Fibroblast of villous mesenchyme (primary cell): ENCODE results near the gene SLC16A6. TPM values are rescaled to one million over a fixed set of nuclear protein-coding genes. Genes with fewer than 3 reads are reported as not detected.
"Not testable (repeated sequence)": the region's sequence is repeated elsewhere in the genome, so short reads cannot be mapped to it uniquely, and the experiment has no call there.

Experiments
- DNase-seq: peaks from one replicate; pipeline ENCODE4 v3.0.0-alpha.2; 2010; ENCODE audit warnings: low read depth
- H3K4me3 ChIP-seq: 2 replicates; pipeline ENCODE4 v1.5.1; 2011; ENCODE audit warnings: low read depth, mild to moderate bottlenecking, low read length
- CTCF ChIP-seq: IDR thresholded peaks from 2 replicates; pipeline ENCODE4 v1.5.1; 2012; ENCODE audit warnings: low read depth, mild to moderate bottlenecking, low read length; ENCODE audit not compliant: insufficient read depth
- total RNA-seq: library from RNA; depleted of rRNA; stranded (reverse); fragments of >200 nt; gene quantifications from 2 replicates; pipeline ENCODE4 v1.2.3, GENCODE V29; 2012

Gene SLC16A6
- total RNA-seq, 1 donor = 2.2 TPM

GRCh38 chr17:68247445-68248198 lies 43.3 kb downstream of the SLC16A6 start, which contains the start of gene AMZ2:
AMZ2 (plus strand) TSS chr17:68248043; CDS start chr17:68250188, 2,145 bp downstream.
- H3K4me3 ChIP-seq = peak within 1 kb of the TSS; percentile 81
- peak; percentile 94 for DNase-seq
- no peak for TF ChIP-seq CTCF

GRCh38 chr17:68246271-68247028 lies 44.5 kb downstream of the SLC16A6 start:
- no peak for TF ChIP-seq CTCF
- no peak for DNase-seq
- H3K4me3 ChIP-seq = no peak overlapping the region

GRCh38 chr17:68239632-68240366 lies 51.1 kb downstream of the SLC16A6 start:
- TF ChIP-seq CTCF = no peak
- DNase-seq = no peak
- H3K4me3 ChIP-seq = no peak overlapping the region

- TF ChIP-seq CTCF = no peak
- DNase-seq = no peak
- no peak overlapping the region for H3K4me3 ChIP-seq
Measured at GRCh38 chr17:68238871-68239253, 52.1 kb downstream of the SLC16A6 start.

GRCh38 chr17:68238164-68238870 lies 52.6 kb downstream of the SLC16A6 start:
- TF ChIP-seq CTCF = no peak
- H3K4me3 ChIP-seq = no peak overlapping the region
- DNase-seq = peak; percentile 73

- not testable (repeated sequence) for H3K4me3 ChIP-seq, DNase-seq
Measured at GRCh38 chr17:68237369-68238163, 53.4 kb downstream of the SLC16A6 start.

- DNase-seq, H3K4me3 ChIP-seq: not testable (repeated sequence)
Measured at GRCh38 chr17:68235336-68235791, 55.6 kb downstream of the SLC16A6 start.

GRCh38 chr17:68234726-68235335 lies 56.1 kb downstream of the SLC16A6 start:
- DNase-seq = peak; percentile 83
- H3K4me3 ChIP-seq = not testable (repeated sequence)

- not testable (repeated sequence) for H3K4me3 ChIP-seq
- DNase-seq = peak; percentile 66
Measured at GRCh38 chr17:68232741-68233140, 58.2 kb downstream of the SLC16A6 start.
